ENCODE measurements around the gene STARD13. TPM values are rescaled to one million over a fixed set of nuclear protein-coding genes. Genes with fewer than 3 reads are reported as not detected.

STARD13 gene
- total RNA-seq, 1 donor, result 52.2 TPM

DNA sequence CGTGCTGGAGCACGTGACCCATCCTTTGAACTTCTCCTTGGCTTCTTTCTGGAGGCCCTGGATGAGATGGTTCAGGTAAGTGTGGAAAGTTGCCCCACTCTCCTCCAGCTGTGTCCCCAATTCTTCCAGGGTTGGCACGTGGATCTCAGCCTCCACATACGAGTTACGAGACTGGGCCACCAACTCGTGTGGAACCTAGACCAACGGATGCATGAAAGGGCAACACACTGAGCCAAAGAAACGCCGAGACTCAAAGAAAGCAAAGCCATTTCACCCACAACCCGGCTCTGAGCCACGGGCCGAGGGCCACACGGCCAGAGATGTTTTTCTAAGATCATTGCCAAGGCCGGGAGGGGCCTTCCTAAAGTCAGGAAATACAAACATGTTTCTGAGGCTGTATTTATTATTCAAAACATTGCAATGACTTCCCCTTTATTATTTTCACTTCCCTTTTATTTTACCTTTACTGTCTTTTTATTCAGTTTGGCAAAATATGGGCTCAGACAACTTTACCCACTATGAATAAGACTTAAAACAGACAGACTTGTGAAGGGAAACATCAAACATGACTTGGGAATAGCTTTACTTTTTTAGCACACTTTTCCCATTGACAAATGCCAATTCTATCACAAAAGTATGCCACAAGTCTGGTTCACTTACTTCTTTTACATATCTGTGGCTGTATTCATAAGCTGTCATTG lies 174.7 kb downstream of the STARD13 start:
- no peak for DNase-seq (ENCODE audit: low read depth)
- H3K4me3 ChIP-seq (ENCODE audit: low read depth, low read length), result no peak overlapping the region
- TF ChIP-seq, protein P1, sequence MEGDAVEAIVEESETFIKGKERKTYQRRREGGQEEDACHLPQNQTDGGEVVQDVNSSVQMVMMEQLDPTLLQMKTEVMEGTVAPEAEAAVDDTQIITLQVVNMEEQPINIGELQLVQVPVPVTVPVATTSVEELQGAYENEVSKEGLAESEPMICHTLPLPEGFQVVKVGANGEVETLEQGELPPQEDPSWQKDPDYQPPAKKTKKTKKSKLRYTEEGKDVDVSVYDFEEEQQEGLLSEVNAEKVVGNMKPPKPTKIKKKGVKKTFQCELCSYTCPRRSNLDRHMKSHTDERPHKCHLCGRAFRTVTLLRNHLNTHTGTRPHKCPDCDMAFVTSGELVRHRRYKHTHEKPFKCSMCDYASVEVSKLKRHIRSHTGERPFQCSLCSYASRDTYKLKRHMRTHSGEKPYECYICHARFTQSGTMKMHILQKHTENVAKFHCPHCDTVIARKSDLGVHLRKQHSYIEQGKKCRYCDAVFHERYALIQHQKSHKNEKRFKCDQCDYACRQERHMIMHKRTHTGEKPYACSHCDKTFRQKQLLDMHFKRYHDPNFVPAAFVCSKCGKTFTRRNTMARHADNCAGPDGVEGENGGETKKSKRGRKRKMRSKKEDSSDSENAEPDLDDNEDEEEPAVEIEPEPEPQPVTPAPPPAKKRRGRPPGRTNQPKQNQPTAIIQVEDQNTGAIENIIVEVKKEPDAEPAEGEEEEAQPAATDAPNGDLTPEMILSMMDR (IDR thresholded peaks at IDR 0.05; ENCODE audit: insufficient read depth, low read depth, low read length), result no peak

DNA sequence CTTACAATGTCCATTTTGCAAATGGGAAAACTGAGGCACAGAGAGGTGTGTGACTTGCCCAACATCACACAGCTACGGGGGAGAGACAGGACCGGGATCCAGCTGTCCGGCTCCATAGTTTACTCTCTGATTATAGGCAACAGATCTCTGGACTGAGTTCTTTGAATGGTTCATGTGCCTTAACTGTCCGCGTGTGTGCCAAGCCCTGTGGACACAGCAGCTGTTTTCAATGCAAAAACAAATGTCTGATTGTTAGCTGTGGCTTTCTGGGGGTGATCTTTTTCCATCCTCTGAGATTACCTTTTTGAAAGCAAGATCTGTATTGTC lies 175.2 kb downstream of the STARD13 start:
- DNase-seq (ENCODE audit: low read depth), result no peak
- TF ChIP-seq, protein P1 (IDR thresholded peaks at IDR 0.05; ENCODE audit: insufficient read depth, low read depth, low read length), result no peak
- H3K4me3 ChIP-seq (ENCODE audit: low read depth, low read length), result no peak overlapping the region

DNA sequence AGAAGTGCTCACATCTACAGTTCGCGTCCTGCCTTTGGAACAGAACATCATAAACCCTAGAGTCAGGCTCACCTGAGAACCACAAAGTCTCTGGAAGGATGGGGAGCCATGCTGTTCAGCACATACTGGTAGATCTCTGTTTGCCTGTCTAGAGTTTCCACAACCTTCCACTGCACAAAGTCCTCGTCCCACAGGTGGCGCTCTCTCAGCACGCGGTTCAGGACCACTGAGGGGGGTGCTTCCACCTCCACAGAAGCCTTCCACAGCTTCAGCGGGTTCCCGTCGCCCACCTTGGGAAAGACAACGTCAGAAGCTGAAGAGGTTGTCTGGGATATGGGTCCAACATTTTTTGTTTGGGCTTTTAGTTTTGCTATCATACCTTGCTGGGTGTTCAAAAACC lies 175.8 kb downstream of the STARD13 start:
- H3K4me3 ChIP-seq (ENCODE audit: low read depth, low read length), result no peak overlapping the region
- no peak for DNase-seq (ENCODE audit: low read depth)
- TF ChIP-seq, protein P1 (IDR thresholded peaks at IDR 0.05; ENCODE audit: insufficient read depth, low read depth, low read length), result peak; percentile 45

DNA sequence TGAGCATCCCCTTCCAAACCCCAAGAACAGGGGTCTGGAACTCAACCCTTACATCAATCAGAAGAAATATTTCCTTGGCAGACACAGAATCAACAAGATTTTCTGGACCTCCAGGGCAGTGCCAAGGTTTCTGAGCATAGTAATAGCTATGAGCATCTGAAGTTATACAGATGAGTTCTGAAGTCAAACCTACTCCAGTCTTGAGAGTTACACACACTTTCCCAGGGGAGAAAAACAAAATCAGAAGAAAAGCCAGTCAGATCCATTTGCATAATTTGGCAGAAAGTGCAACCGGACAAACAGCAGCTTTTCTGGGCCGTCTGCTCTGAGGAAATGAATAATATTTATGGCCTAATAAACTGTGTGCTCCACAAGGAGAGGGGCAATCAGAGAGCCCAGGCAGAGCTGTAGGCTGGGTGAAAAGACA lies 176.3 kb downstream of the STARD13 start:
- DNase-seq (ENCODE audit: low read depth), result peak; percentile 67
- TF ChIP-seq, protein P1 (IDR thresholded peaks at IDR 0.05; ENCODE audit: insufficient read depth, low read depth, low read length), result no peak

DNA sequence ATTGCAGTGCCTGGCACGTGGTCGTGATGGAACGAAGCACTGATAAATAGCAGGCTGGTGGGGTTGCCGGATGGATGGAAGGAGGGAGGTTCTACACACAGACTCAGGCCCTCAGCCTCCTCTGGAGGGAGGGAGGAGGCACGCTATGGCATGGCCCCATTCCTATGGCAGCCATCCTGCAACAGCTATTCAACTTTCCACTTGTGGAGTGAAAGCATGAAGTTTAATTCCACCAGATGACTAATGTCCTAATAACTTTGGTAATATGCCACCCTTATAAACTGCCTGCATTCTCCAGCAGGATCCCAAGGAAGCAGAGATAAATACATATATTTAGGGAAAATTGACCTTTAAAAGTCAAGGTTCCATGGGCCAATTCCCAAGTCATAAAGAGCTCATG lies 176.9 kb downstream of the STARD13 start:
- H3K4me3 ChIP-seq (ENCODE audit: low read depth, low read length), result no peak overlapping the region
- no peak for DNase-seq (ENCODE audit: low read depth)

More for the DNA sequence above, 176.3 kb downstream of the STARD13 start:
- H3K4me3 ChIP-seq (ENCODE audit: low read depth, low read length), result no peak overlapping the region

DNA sequence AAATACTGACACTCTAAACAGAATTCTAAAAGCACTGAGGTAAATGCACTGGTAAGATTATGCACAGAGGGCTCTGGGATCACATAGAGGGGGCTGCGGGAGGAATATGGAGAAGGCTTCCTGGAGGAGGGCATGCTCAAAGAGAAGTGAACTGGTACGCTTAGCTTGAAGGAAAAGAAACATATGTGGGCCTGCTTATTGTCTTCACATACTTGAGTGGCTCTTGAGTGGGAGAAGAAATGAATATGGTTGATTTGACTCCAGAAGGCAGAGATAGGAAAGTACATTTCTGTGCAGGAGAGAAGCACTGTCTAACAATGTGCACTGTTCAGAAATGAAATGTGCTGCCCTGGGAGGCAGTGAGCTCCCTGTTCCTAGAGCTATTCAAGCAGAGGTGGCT lies 178.2 kb downstream of the STARD13 start:
- TF ChIP-seq, protein P1 (IDR thresholded peaks at IDR 0.05; ENCODE audit: insufficient read depth, low read depth, low read length), result no peak
- no peak for DNase-seq (ENCODE audit: low read depth)
- H3K4me3 ChIP-seq (ENCODE audit: low read depth, low read length), result no peak overlapping the region

More for the DNA sequence above, 176.9 kb downstream of the STARD13 start:
- TF ChIP-seq, protein P1 (IDR thresholded peaks at IDR 0.05; ENCODE audit: insufficient read depth, low read depth, low read length), result no peak
